K562 (cell line): ENCODE data around the gene FBXO36. TPM values are rescaled to one million over a fixed set of nuclear protein-coding genes. Genes with fewer than 3 reads are reported as not detected.

Experiments used
- ATAC-seq: fragments of 200-7000 bp; cut with Tn5 transposase; 3 replicates; pipeline ENCODE4 v1.9.1; 2020; ENCODE audit warnings: moderate library complexity
- BruUV-seq: library from RNA; stranded (reverse); fragments of 400-500 nt; replicated peaks from 2 replicates; lab custom pipeline; 2021; lab: Mats Ljungman, UMichigan
- CTCF ChIA-PET: fragments of 300-600 bp; formaldehyde crosslinking; extraction: SDS; loops from one replicate; lab custom pipeline; 2021; ENCODE audit warnings: low intra/inter-chr PET ratio; lab: Yijun Ruan, JAX
- POLR2A ChIA-PET: fragments of 300-600, 350-650 bp; sonication (Branson Sonifier 250); formaldehyde crosslinking; extraction: SDS; loops from one replicate; lab custom pipeline; 2021; ENCODE audit warnings: antibody characterized with exemption, inconsistent platforms; lab: Yijun Ruan, JAX
- DNase-seq, 4 experiments: peaks; one replicate each; pipeline versions ENCODE4 v3.0.0 to v3.0.0-alpha.2; 2011 to 2018; ENCODE audit warnings: low spot score in 3 of 4, mixed read lengths in 3 of 4; ENCODE audit errors: extremely low read depth in 1 of 4
- FAIRE-seq: peaks from 2 replicates; lab custom pipeline; 2011; peaks lifted over from hg19 to GRCh38; lab: Jason Lieb, UNC
- H2AFZ ChIP-seq: 2 replicates; pipeline ENCODE4 v1.6.0; 2011; ENCODE audit warnings: low read depth, low read length, control low read depth, inconsistent platforms
- H3K27ac ChIP-seq: fragments of 200-600 bp; 3 replicates; pipeline ENCODE4 v1.8.0; 2011; ENCODE audit warnings: low read depth, mild to moderate bottlenecking, control low read depth, inconsistent platforms, low read length, moderate library complexity, mixed read lengths; ENCODE audit errors: extremely low read depth
- H3K27me3 ChIP-seq, 2 experiments: fragments of 300-600 bp in 1 of 2; 2 replicates in 1 of 2; 3 replicates in 1 of 2; pipeline versions ENCODE4 v1.6.0 to v1.8.0; 2011; ENCODE audit warnings: inconsistent platforms in 2 of 2, low read length in 2 of 2, mild to moderate bottlenecking in 1 of 2, mixed read lengths in 1 of 2, moderate library complexity in 1 of 2; ENCODE audit not compliant: control insufficient read depth in 2 of 2, insufficient read depth in 2 of 2
- H3K36me3 ChIP-seq: fragments of 300-600 bp; 3 replicates; pipeline ENCODE4 v1.8.0; 2011; ENCODE audit warnings: mild to moderate bottlenecking, low read length, inconsistent platforms; ENCODE audit not compliant: control insufficient read depth, insufficient read depth
- H3K4me1 ChIP-seq, 2 experiments: fragments of 200-600 bp in 1 of 2; replicated peaks in 1 of 2; 2 replicates in 1 of 2; 3 replicates in 1 of 2; pipeline versions ENCODE4 v1.5.1 to v1.8.0; 2011; ENCODE audit warnings: inconsistent platforms in 2 of 2, low read length in 2 of 2, mild to moderate bottlenecking in 1 of 2, mixed read lengths in 1 of 2, moderate library complexity in 1 of 2; ENCODE audit not compliant: control insufficient read depth in 2 of 2, insufficient read depth in 2 of 2
- H3K4me2 ChIP-seq: 2 replicates; pipeline ENCODE4 v1.6.1; 2011; ENCODE audit warnings: low read length, control low read depth, inconsistent platforms, mixed read lengths; ENCODE audit not compliant: insufficient read depth
- H3K4me3 ChIP-seq: fragments of 200-600 bp; sonication (generic), shearing (Covaris generic); 2 replicates; pipeline ENCODE4 v1.5.1; 2016; ENCODE audit warnings: control low read depth, inconsistent platforms
- H3K79me2 ChIP-seq: fragments of 200-600 bp; 3 replicates; pipeline ENCODE4 v1.8.0; 2011; ENCODE audit warnings: low read length, inconsistent platforms; ENCODE audit not compliant: control insufficient read depth, insufficient read depth
- H3K9ac ChIP-seq, 2 experiments: 2 replicates each; pipeline versions ENCODE4 v1.6.0 to v1.6.1; 2011; ENCODE audit warnings: low read depth in 2 of 2, low read length in 2 of 2, control low read depth in 1 of 2, inconsistent platforms in 1 of 2, mild to moderate bottlenecking in 1 of 2, mixed read lengths in 1 of 2; ENCODE audit not compliant: insufficient read depth in 1 of 2
- H3K9me1 ChIP-seq: one replicate; pipeline ENCODE4 v1.6.0; 2011; ENCODE audit warnings: inconsistent platforms, mild to moderate bottlenecking, low read length, moderate library complexity; ENCODE audit not compliant: control insufficient read depth, insufficient read depth
- H3K9me3 ChIP-seq: replicated peaks from 2 replicates; pipeline ENCODE4 v1.5.1; 2011; ENCODE audit warnings: low read depth, low read length, inconsistent platforms; ENCODE audit not compliant: control insufficient read depth, insufficient read depth
- H4K20me1 ChIP-seq: replicated peaks from 2 replicates; pipeline ENCODE4 v1.6.1; 2011; ENCODE audit warnings: low read length, inconsistent platforms, mixed read lengths; ENCODE audit not compliant: control insufficient read depth, insufficient read depth
- CBFA2T3 ChIP-seq: fragments of 450-650 bp; IDR thresholded peaks from 2 replicates; pipeline ENCODE4 v1.6.1; 2017
- NFRKB ChIP-seq: fragments of 450-650 bp; IDR thresholded peaks from 2 replicates; pipeline ENCODE4 v1.6.1; 2016; ENCODE audit warnings: low read depth
- NONO ChIP-seq, 2 experiments: fragments of 200-400 bp in 1 of 2; fragments of 450-650 bp in 1 of 2; formaldehyde crosslinking in 1 of 2; IDR thresholded peaks; 2 replicates each; pipeline ENCODE4 v1.6.1; 2017; ENCODE audit warnings: low read depth in 2 of 2, mild to moderate bottlenecking in 2 of 2, moderate library complexity in 2 of 2, low read length in 1 of 2
- NUFIP1 ChIP-seq: fragments of 450-650 bp; IDR thresholded peaks from 2 replicates; pipeline ENCODE4 v1.6.1; 2018; ENCODE audit not compliant: partially characterized antibody
- PHF8 ChIP-seq: fragments of 200-600 bp; sonication (generic); IDR thresholded peaks from 2 replicates; pipeline ENCODE4 v1.6.1; 2012; ENCODE audit warnings: mixed run types, mild to moderate bottlenecking, inconsistent platforms, low read length, moderate library complexity, borderline replicate concordance
- RBM25 ChIP-seq: fragments of 200-400 bp; formaldehyde crosslinking; IDR thresholded peaks from 2 replicates; pipeline ENCODE4 v1.6.1; 2018; ENCODE audit warnings: low read length, low read depth, moderate library complexity; ENCODE audit not compliant: severe bottlenecking
- RCOR1 ChIP-seq, 2 experiments: IDR thresholded peaks; 2 replicates each; pipeline ENCODE4 v1.6.1; 2012; ENCODE audit warnings: low read depth in 2 of 2, low read length in 2 of 2, borderline replicate concordance in 1 of 2, improper control_type of control experiment in 1 of 2
- RFX1 ChIP-seq: fragments of 450-650 bp; IDR thresholded peaks from 2 replicates; pipeline ENCODE4 v1.6.1; 2016; ENCODE audit warnings: mild to moderate bottlenecking, moderate library complexity
- SIX5 ChIP-seq, 2 experiments: IDR thresholded peaks; 2 replicates each; pipeline ENCODE4 v1.6.1; 2011; ENCODE audit warnings: low read length in 2 of 2, borderline replicate concordance in 1 of 2, low read depth in 1 of 2, mild to moderate bottlenecking in 1 of 2, moderate library complexity in 1 of 2; ENCODE audit not compliant: insufficient read depth in 1 of 2
- TAF9B ChIP-seq: fragments of 450-650 bp; IDR thresholded peaks from 2 replicates; pipeline ENCODE4 v1.6.1; 2018; ENCODE audit warnings: mild to moderate bottlenecking; ENCODE audit not compliant: partially characterized antibody
- TEAD2 ChIP-seq: fragments of 450-650 bp; IDR thresholded peaks from 2 replicates; pipeline ENCODE4 v1.6.1; 2016; ENCODE audit warnings: missing genetic modification characterization, control low read depth, missing compliant biosample characterization
- TEAD4 ChIP-seq, 2 experiments: sonication (generic) in 1 of 2; formaldehyde crosslinking in 1 of 2; IDR thresholded peaks; 2 replicates each; pipeline versions ENCODE4 v1.6.1 to v1.8.0; 2012 to 2022; ENCODE audit warnings: borderline replicate concordance in 1 of 2, inconsistent platforms in 1 of 2, low read length in 1 of 2, mild to moderate bottlenecking in 1 of 2, missing genetic modification reagents in 1 of 2
- THRAP3 ChIP-seq: fragments of 450-650 bp; IDR thresholded peaks from 2 replicates; pipeline ENCODE4 v1.6.1; 2016; ENCODE audit warnings: mild to moderate bottlenecking, inconsistent platforms, borderline replicate concordance
- ZNF57 ChIP-seq: fragments of 450-650 bp; formaldehyde crosslinking; IDR thresholded peaks from 2 replicates; pipeline ENCODE4 v1.4.0; 2020; ENCODE audit warnings: mild to moderate bottlenecking, moderate library complexity
- WGBS: fragments of 100-300 bp; shearing (Covaris generic); methylation state at CpG from one replicate; pipeline ENCODE4 v1.1.6; 2016; ENCODE audit warnings: low coverage, mixed read lengths; ENCODE audit not compliant: insufficient coverage; ENCODE audit errors: missing lambda C conversion rate; 5-methylcytosine and 5-hydroxymethylcytosine counted together
- in situ Hi-C: fragments of 300-500 bp; cut with MboI; formaldehyde crosslinking; loops from 4 replicates; pipeline ENCODE4 v1.15.0; 2018; ENCODE audit warnings: inconsistent platforms, mixed read lengths
- intact Hi-C: fragments of 100-400 bp; cut with micrococcal nuclease; formaldehyde crosslinking; loops from 2 replicates; pipeline ENCODE4 v1.14.2; 2022
- polyA plus RNA-seq, 8 experiments: library from polyadenylated mRNA; depleted of rRNA in 4 of 8; stranded (reverse) in 5 of 8; unstranded in 3 of 8; fragments of >200 nt; fragmentation: Nextera tagmentation in 2 of 8; fragmentation: Illumina TruSeq in 1 of 8; extraction: Ambion mirVana in 2 of 8; extraction: Trizol in 1 of 8; gene quantifications; 2 replicates each; pipeline versions ENCODE4 v1.2.1 to v1.2.3, GENCODE V29; 2011 to 2014; ENCODE audit warnings: inconsistent platforms in 1 of 8, missing spikeins in 1 of 8
- total RNA-seq, 7 experiments: library from RNA; depleted of rRNA in 6 of 7; stranded (reverse); fragments of >200 nt in 6 of 7; fragmentation: Illumina TruSeq in 2 of 7; extraction: Trizol in 2 of 7; gene quantifications; 2 replicates each; pipeline versions ENCODE4 v1.2.1 to v1.2.3, GENCODE V29; 2011 to 2021; ENCODE audit warnings: low replicate concordance in 1 of 7
- TF ChIP-seq, protein P1 (sequence below): fragments of 200-800 bp; sonication (Bioruptor generic); IDR thresholded peaks from 2 replicates; pipeline ENCODE4 v1.6.1; 2016; ENCODE audit warnings: missing genetic modification characterization, missing compliant biosample characterization
- TF ChIP-seq, protein P2 (sequence below): sonication (generic); formaldehyde crosslinking; IDR thresholded peaks from 2 replicates; pipeline ENCODE4 v1.8.1; 2023; ENCODE audit warnings: mild to moderate bottlenecking, missing genetic modification reagents, moderate library complexity

The FBXO36 gene
- total and polyA plus RNA-seq, 9 of the 15 experiments (the other 6 are each of a cell fraction or from before 2014, with no cell fraction given) = 0.40 to 0.91 (median 0.58) TPM

DNA sequence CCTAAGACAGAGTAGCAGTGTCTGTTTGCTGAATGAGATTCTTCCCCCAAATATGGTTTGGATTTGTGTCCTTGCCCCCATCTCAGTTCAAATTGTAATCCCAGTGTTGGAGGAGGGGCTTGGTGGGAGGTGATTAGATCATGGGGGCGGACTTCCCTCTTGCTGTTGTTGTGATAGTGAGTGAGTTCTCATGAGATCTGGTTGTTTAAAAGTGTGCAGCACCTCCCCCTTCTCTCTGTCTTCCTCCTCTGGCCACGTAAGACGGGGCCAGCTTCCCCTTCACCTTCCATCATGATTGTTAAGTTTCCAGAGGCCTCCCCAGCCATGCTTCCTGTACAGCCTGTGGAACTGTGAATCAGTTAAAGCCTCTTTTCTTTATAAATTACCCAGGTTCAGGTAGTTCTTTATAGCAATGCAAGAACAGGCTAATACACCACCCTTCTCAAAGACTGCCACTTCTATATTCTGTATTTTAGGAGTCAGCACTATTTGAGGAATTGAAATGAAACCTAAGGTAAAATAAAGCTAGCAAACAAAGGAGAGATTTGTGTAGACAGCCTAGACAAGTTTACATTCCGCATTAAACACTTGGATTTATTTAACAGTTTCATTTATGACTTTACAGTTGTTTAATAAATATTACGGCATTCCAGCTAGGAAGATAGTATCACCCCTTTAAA lies 21.6 kb downstream of the FBXO36 start:
- Histone ChIP-seq H2AFZ (peak overlapping the region; percentile 73), H3K4me1 (peaks cover 0 to 5% of the 10 kb centered on the region in 2 experiments; a peak in 3 of 5 replicates), H4K20me1 (no peaks in the 10 kb centered on the region), H3K27me3 (no peaks in the 10 kb centered on the region), H3K9ac (no peak overlapping the region), H3K4me3 (no peak overlapping the region), H3K9me3 (no peaks in the 10 kb centered on the region), H3K9me1 (no peaks in the 10 kb centered on the region), H3K4me2 (no peak overlapping the region), H3K79me2 (no peaks in the 10 kb centered on the region), H3K36me3 (no peaks in the 10 kb centered on the region), H3K27ac (peak overlapping the region; percentile 26; the same call in 1 of the 3 replicates)
- CTCF ChIA-PET = no interaction called here
- DNase-seq (peak in 1 of 4 experiments; percentile 42), FAIRE-seq (no peak), ATAC-seq (peak; percentile 82)
- in situ Hi-C loops = no loop called here
- BruUV-seq = no TSS peak
- 75% methylated on average over 3 of the region's 5 CpGs for WGBS
- intact Hi-C loops = no loop called here
- POLR2A ChIA-PET = interaction anchor here (1.0 kb wide), 1 partner anchor 11 kb away, joined by 3 read pairs; no protein-coding TSS in a partner anchor
- TF ChIP-seq RBM25 (no peak), ZNF57 (CRISPR knock-in tag) (no peak), TEAD2 (tag) (no peak), RCOR1 (IDR thresholded peaks at IDR 0.05; ENCODE audit: borderline replicate concordance in 1 of 2, low read depth in 2 of 2, low read length in 2 of 2) (no peak), RFX1 (no peak), PHF8 (no peak; the same call in 1 of the 2 replicates), CBFA2T3 (no peak), TAF9B (peak; percentile 33), NUFIP1 (no peak), TEAD4 (IDR thresholded peaks at IDR 0.05; ENCODE audit: low read length) (no peak), TEAD4 (CRISPR knock-in tag; IDR thresholded peaks at IDR 0.05; ENCODE audit: borderline replicate concordance) (no peak), NONO (IDR thresholded peaks at IDR 0.05; ENCODE audit: low read depth in 2 of 2, low read length in 1 of 2) (no peak), THRAP3 (no peak), SIX5 (IDR thresholded peaks at IDR 0.05; ENCODE audit: borderline replicate concordance in 1 of 2, insufficient read depth in 1 of 2, low read depth in 1 of 2, low read length in 2 of 2) (no peak), NFRKB (peak; percentile 32; the same call in 1 of the 2 replicates)
- TF ChIP-seq, protein P1, sequence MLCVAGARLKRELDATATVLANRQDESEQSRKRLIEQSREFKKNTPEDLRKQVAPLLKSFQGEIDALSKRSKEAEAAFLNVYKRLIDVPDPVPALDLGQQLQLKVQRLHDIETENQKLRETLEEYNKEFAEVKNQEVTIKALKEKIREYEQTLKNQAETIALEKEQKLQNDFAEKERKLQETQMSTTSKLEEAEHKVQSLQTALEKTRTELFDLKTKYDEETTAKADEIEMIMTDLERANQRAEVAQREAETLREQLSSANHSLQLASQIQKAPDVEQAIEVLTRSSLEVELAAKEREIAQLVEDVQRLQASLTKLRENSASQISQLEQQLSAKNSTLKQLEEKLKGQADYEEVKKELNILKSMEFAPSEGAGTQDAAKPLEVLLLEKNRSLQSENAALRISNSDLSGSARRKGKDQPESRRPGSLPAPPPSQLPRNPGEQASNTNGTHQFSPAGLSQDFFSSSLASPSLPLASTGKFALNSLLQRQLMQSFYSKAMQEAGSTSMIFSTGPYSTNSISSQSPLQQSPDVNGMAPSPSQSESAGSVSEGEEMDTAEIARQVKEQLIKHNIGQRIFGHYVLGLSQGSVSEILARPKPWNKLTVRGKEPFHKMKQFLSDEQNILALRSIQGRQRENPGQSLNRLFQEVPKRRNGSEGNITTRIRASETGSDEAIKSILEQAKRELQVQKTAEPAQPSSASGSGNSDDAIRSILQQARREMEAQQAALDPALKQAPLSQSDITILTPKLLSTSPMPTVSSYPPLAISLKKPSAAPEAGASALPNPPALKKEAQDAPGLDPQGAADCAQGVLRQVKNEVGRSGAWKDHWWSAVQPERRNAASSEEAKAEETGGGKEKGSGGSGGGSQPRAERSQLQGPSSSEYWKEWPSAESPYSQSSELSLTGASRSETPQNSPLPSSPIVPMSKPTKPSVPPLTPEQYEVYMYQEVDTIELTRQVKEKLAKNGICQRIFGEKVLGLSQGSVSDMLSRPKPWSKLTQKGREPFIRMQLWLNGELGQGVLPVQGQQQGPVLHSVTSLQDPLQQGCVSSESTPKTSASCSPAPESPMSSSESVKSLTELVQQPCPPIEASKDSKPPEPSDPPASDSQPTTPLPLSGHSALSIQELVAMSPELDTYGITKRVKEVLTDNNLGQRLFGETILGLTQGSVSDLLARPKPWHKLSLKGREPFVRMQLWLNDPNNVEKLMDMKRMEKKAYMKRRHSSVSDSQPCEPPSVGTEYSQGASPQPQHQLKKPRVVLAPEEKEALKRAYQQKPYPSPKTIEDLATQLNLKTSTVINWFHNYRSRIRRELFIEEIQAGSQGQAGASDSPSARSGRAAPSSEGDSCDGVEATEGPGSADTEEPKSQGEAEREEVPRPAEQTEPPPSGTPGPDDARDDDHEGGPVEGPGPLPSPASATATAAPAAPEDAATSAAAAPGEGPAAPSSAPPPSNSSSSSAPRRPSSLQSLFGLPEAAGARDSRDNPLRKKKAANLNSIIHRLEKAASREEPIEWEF (CRISPR knock-in tag) = no peak
- TF ChIP-seq, protein P2, sequence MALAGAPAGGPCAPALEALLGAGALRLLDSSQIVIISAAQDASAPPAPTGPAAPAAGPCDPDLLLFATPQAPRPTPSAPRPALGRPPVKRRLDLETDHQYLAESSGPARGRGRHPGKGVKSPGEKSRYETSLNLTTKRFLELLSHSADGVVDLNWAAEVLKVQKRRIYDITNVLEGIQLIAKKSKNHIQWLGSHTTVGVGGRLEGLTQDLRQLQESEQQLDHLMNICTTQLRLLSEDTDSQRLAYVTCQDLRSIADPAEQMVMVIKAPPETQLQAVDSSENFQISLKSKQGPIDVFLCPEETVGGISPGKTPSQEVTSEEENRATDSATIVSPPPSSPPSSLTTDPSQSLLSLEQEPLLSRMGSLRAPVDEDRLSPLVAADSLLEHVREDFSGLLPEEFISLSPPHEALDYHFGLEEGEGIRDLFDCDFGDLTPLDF = no peak
